IgD-negative memory B cell (primary cell): Measurements from ENCODE around the gene KLHDC8A. TPM values are rescaled to one million over a fixed set of nuclear protein-coding genes. Genes with fewer than 3 reads are reported as not detected.
A peak's percentile ranks its signal among the peaks of the same experiment; 100 is the strongest.
"Not testable (repeated sequence)": the region's sequence is repeated elsewhere in the genome, so short reads cannot be mapped to it uniquely, and the experiment has no call there.

Experiments
- H3K27ac Mint-ChIP-seq, 3 donors: one replicate each; pipeline ENCODE4 v1.8.0; 2020 to 2022; ENCODE audit warnings: mild to moderate bottlenecking in 3 of 3, mixed read lengths in 3 of 3, moderate library complexity in 1 of 3
- H3K27me3 Mint-ChIP-seq: one replicate; pipeline ENCODE4 v1.8.0; 2021; ENCODE audit warnings: mixed read lengths
- H3K36me3 Mint-ChIP-seq: one replicate; pipeline ENCODE4 v1.8.0; 2020; ENCODE audit warnings: mild to moderate bottlenecking, mixed read lengths
- H3K4me1 Mint-ChIP-seq, 3 donors: one replicate each; pipeline ENCODE4 v1.8.0; 2020 to 2022; ENCODE audit warnings: mixed read lengths in 3 of 3, mild to moderate bottlenecking in 1 of 3
- H3K4me3 Mint-ChIP-seq, 4 donors: one replicate each; pipeline ENCODE4 v1.8.0; 2020 to 2022; ENCODE audit warnings: mild to moderate bottlenecking in 4 of 4, mixed read lengths in 4 of 4, moderate library complexity in 3 of 4
- H3K9me3 Mint-ChIP-seq, 3 donors: one replicate each; pipeline ENCODE4 v1.8.0; 2020 to 2021; ENCODE audit warnings: mixed read lengths in 3 of 3, mild to moderate bottlenecking in 1 of 3
- polyA plus RNA-seq: library from polyadenylated mRNA; unstranded; fragments of 300-500 nt; fragmentation: Illumina TruSeq; gene quantifications from one replicate; pipeline ENCODE4 v1.2.3, GENCODE V29; 2021

Gene KLHDC8A, protein sequence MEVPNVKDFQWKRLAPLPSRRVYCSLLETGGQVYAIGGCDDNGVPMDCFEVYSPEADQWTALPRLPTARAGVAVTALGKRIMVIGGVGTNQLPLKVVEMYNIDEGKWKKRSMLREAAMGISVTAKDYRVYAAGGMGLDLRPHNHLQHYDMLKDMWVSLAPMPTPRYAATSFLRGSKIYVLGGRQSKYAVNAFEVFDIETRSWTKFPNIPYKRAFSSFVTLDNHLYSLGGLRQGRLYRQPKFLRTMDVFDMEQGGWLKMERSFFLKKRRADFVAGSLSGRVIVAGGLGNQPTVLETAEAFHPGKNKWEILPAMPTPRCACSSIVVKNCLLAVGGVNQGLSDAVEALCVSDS
- 0.20 TPM for polyA plus RNA-seq

DNA sequence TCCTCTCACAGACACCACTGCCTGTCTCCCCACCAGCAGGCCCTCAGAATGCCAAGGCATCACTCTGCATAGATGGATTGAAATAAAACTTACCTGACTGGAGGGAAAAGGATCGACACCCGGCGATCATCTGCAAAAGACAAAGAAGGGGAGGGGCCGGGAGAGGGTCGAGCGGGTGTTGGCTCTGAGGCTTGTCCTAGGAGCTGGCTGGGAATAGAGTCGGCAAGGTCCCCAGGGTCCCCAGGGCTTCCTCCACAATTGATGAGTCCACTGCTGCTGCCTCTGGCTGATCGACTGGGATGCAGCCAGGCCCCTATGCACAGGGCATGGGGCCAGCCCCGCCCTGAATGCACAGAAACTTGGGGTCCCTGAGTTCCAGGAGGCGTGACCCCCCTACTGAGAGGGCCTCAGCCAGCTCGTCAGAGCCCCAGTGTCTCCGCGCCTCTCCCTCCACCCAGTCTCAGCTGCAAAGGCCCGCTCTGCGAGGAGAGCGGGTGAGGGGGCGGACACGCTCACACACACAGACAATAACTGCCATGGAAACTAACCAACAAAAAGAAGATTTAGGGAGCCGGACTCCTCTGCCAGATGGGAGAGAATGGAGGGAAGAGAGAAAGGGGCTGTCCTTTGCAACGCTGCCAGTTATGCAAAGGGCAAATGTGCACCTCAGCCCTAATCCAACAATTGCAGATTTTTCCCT lies at the start of gene KLHDC8A:
TSS of gene KLHDC8A (minus strand) at position 483 of the 700 bp plus-strand sequence. CDS start 13,318 bp downstream, outside the sequence.
- H3K27me3 Mint-ChIP-seq: peaks cover 14% of the 10 kb centered on the region
- no peak within 1 kb of the TSS for H3K4me3 Mint-ChIP-seq
- H3K4me1 Mint-ChIP-seq: peaks cover 2 to 6% (median 4%) of the 10 kb centered on the region in 3 donors
- H3K36me3 Mint-ChIP-seq: no peaks in the 10 kb centered on the region
- no peak within 1 kb of the TSS for H3K27ac Mint-ChIP-seq
- no peaks in the 10 kb centered on the region for H3K9me3 Mint-ChIP-seq

DNA sequence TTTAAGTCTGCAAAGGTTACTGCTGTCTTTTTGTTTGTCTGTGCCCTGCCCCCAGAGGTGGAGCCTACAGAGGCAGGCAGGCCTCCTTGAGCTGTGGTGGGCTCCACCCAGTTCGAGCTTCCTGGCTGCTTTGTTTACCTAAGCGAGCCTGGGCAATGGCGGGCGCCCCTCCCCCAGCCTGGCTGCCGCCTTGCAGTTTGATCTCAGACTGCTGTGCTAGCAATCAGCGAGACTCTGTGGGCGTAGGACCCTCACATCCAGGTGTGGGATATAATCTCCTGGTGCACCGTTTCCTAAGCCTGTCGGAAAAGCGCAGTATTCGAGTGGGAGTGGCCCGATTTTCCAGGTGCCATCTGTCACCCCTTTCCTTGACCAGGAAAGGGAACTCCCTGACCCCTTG lies 49.5 kb upstream of the KLHDC8A start:
- peak overlapping the region in 1 of 3 donors; percentile 10 for H3K27ac Mint-ChIP-seq
- not testable (repeated sequence) for H3K27me3 Mint-ChIP-seq, H3K9me3 Mint-ChIP-seq, H3K4me3 Mint-ChIP-seq, H3K36me3 Mint-ChIP-seq, H3K4me1 Mint-ChIP-seq

DNA sequence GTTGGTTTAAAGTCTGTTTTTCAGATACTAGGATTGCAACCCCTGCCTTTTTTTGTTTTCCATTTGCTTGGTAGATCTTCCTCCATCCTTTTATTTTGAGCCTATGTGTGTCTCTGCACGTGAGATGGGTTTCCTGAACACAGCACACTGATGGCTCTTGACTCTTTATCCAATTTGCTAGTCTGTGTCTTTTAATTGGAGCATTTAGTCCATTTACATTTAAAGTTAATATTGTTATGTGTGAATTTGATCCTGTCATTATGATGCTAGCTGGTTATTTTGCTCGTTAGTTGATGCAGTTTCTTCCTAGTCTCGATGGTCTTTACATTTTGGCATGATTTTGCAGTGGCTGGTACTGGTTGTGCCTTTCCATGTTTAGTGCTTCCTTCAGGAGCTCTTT lies 47.8 kb upstream of the KLHDC8A start:
- H3K9me3 Mint-ChIP-seq, H3K27ac Mint-ChIP-seq, H3K4me1 Mint-ChIP-seq, H3K36me3 Mint-ChIP-seq, H3K4me3 Mint-ChIP-seq, H3K27me3 Mint-ChIP-seq: not testable (repeated sequence)

DNA sequence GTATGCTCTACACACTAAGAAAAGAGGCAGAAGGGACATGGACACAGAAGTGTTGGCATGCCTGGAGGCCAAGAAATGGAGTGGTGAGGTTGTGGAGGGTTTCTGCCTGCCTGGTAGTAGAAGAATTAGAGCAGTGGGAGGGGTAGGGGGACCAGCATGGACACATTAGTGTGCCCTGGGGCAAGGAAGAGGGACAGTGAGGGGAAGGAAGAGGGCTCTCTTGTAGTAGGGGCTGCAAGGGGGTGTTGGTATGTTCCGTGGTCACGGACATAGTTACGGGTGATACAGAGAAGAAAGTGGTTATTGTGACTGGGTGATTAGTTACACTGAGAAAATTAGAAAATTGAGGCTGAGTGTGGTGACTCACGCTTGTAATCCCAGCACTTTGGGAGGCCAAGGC lies 41.9 kb upstream of the KLHDC8A start:
- no peak overlapping the region for H3K4me3 Mint-ChIP-seq
- no peak overlapping the region for H3K27ac Mint-ChIP-seq
- H3K9me3 Mint-ChIP-seq: peaks cover 0 to 1% (median 0%) of the 10 kb centered on the region in 3 donors
- H3K4me1 Mint-ChIP-seq: peaks cover 2 to 6% (median 3%) of the 10 kb centered on the region in 3 donors
- H3K27me3 Mint-ChIP-seq: no peaks in the 10 kb centered on the region
- no peaks in the 10 kb centered on the region for H3K36me3 Mint-ChIP-seq

DNA sequence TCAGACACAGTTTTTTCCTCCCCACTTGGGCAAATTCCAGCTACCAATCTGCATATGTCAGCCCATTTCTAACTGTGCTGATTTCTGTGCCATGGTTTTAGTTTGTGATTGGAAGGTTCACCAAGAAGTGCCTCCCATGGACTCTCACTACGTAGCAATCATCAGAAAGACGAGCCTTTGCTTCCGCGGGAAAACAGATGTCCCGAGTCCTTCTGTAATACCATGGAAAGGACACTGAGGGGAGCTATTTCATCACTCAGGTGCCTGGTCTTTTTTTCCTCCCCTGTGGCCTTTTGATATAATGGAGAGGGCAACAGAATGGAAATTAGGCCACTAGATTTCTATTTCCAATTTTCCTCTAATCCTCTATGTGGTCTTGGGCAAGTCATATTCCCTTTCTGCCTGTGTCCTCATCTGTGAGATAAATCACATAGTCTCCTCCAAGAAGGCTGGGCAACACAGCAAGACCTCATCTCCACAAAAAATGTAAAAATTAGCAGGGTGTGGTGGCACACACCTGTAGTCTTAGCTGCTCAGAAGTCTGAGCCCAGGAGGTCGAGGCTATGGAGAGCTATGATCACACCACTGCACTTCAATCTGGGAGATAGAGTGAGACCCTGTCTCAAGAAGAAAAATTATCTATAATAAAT lies 40.4 kb upstream of the KLHDC8A start:
- H3K36me3 Mint-ChIP-seq: no peaks in the 10 kb centered on the region
- H3K4me3 Mint-ChIP-seq: peak overlapping the region in 1 of 4 donors; percentile 41
- H3K27me3 Mint-ChIP-seq: peaks cover 3% of the 10 kb centered on the region
- H3K27ac Mint-ChIP-seq: peak overlapping the region in 1 of 3 donors; percentile 39
- peaks cover 2 to 6% (median 3%) of the 10 kb centered on the region in 3 donors for H3K4me1 Mint-ChIP-seq
- H3K9me3 Mint-ChIP-seq: peaks cover 0 to 1% (median 0%) of the 10 kb centered on the region in 3 donors

DNA sequence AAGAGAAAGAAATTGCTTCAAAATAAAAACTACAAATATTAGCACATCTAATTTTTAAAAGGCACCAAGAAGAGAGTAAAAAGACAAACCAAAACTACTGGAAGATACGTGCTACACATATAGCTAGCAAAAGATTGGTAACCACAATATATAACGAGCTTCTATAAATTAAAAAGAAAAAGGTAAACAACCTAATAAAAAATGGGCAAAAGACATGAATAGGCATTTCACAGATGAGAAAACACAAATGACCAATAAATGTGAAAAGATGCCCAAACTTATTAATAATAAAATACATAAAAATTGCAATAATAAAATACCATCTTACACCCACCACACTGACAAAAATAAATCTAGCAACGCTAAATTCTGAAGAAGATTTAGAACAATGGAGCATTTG lies 38.9 kb upstream of the KLHDC8A start:
- peaks cover 2 to 6% (median 3%) of the 10 kb centered on the region in 3 donors for H3K4me1 Mint-ChIP-seq
- no peaks in the 10 kb centered on the region for H3K9me3 Mint-ChIP-seq
- no peak overlapping the region for H3K27ac Mint-ChIP-seq
- H3K27me3 Mint-ChIP-seq: peaks cover 5% of the 10 kb centered on the region
- H3K4me3 Mint-ChIP-seq: no peak overlapping the region
- H3K36me3 Mint-ChIP-seq: no peaks in the 10 kb centered on the region

DNA sequence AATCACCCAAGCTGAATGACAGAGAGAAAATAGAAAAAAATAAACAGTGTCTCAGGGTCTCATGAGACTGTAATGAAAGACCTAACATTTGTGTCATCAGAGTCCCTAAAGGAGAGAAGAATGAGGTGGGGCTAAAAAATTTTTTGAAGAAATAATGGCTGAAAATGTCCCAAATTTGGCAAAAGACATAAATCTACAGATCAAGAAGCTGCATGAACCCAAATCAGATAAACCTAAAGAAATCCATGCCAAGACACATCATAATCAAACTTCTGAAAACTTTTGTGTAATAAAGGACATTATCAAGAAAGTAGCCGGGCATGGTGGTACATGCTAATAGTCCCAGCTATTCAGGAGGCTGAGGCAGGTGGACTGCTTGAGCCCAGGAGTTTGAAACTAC lies 35.9 kb upstream of the KLHDC8A start:
- Mint-ChIP-seq H3K27ac (no peak overlapping the region), H3K4me1 (peaks cover 2 to 6% (median 3%) of the 10 kb centered on the region in 3 donors), H3K27me3 (peaks cover 8% of the 10 kb centered on the region), H3K36me3 (no peaks in the 10 kb centered on the region), H3K4me3 (no peak overlapping the region), H3K9me3 (no peaks in the 10 kb centered on the region)

DNA sequence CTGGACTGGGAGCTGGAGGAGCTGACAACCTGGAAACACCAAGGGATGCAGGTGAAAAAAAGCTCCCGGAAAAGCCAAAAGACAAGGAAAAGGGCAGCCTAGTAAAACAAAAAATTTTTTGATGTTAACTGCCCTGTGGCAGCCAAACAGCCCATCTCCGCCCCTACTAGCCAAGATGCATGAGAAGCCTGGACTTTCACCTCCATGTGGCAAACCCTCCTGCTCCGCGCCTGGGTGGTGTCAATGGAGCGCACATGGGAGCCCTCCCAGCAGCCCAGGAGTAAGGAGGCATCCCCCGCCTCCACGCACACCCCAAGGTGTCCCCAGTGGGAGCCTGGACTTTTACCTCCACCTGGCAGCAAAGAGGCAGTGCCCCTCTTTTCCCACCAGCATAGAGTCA lies 34.7 kb upstream of the KLHDC8A start:
- Mint-ChIP-seq H3K9me3 (no peaks in the 10 kb centered on the region), H3K4me3 (no peak overlapping the region), H3K27me3 (peaks cover 11% of the 10 kb centered on the region), H3K27ac (no peak overlapping the region), H3K36me3 (peaks cover 1% of the 10 kb centered on the region), H3K4me1 (no peaks in the 10 kb centered on the region)

DNA sequence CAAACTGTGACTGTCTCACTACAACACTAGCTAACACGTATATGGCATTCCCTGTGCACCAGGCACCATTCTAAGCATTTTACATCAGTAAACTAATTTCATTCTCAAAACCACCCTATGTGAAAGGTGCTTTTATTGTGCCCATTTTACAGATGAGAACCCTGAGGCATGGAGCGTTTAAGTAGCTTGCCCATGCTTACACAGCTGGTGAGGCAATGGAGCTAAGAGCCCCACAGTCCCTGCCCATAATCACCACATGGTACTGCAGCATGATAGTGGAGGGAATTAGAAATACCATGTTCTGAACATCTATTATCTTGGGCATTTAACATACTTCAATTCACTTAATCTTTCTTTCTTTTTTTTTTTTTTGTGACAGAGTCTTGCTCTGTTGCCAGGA lies 31.1 kb upstream of the KLHDC8A start:
- H3K4me3 Mint-ChIP-seq: no peak overlapping the region
- peaks cover 17% of the 10 kb centered on the region for H3K27me3 Mint-ChIP-seq
- peaks cover 3% of the 10 kb centered on the region for H3K36me3 Mint-ChIP-seq
- H3K4me1 Mint-ChIP-seq: no peaks in the 10 kb centered on the region
- H3K9me3 Mint-ChIP-seq: no peaks in the 10 kb centered on the region
- H3K27ac Mint-ChIP-seq: no peak overlapping the region

DNA sequence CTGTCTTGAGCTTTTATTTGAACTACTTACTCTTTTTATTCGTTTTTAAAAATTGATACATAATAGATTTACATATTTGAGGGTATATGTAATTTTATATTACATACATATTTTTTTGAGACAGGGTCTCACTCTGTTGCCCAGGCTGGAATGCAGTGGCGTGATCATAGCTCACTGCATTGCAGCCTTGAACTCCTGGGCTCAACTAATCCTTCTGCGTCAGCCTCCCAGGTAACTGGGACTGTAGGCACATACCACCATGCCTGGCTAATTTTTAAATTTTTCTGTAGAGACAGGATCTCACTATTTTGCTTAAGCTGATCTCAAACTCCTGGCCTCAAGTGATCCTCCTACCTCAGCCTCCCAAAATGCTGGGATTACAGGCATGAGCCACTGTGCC lies 26.3 kb upstream of the KLHDC8A start:
- H3K27me3 Mint-ChIP-seq: peaks cover 20% of the 10 kb centered on the region
- H3K4me1 Mint-ChIP-seq, H3K9me3 Mint-ChIP-seq, H3K36me3 Mint-ChIP-seq, H3K4me3 Mint-ChIP-seq, H3K27ac Mint-ChIP-seq: not testable (repeated sequence)

DNA sequence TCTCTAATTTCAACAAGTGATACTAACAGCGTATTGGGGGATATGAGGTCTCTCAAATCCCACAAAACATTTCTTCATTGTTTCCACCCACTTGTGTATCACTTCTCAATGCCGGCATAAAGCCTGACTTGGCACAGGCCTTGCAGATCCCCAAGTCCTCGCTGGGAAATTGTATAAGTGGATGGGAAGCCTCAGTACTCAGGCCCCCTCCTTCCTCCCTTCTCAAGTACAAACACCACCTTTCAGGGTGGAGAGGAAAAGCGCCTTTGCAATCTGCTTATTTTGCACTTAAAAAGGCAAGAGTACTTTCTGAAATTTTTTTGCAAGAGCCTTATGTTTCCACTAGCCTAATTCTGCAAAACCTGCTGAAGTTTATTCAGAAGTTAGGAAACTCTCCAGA lies 25.8 kb upstream of the KLHDC8A start:
- peaks cover 21% of the 10 kb centered on the region for H3K27me3 Mint-ChIP-seq
- peaks cover 0 to 6% (median 0%) of the 10 kb centered on the region in 3 donors for H3K4me1 Mint-ChIP-seq
- H3K4me3 Mint-ChIP-seq: no peak overlapping the region
- H3K27ac Mint-ChIP-seq: no peak overlapping the region
- no peaks in the 10 kb centered on the region for H3K9me3 Mint-ChIP-seq
- H3K36me3 Mint-ChIP-seq: peaks cover 3% of the 10 kb centered on the region

DNA sequence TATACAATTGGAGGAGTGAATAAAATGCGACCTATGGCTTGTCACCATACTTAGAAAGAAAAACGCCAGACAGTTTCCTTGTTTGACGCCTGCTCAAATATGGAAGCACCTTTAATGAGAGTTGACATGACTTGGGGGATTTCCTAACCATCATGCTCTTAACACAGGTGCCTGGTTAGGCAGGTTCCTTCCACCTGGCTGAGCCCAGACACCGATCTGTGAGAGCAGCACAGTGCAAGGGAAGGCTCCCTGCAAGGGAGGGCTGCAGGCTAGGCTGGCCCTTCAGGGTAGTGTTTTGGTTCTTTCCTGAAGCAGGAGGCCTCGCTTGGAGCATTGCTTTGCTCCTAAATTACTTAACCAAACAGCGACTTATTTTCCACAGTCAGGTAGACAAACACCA lies 24.6 kb upstream of the KLHDC8A start:
- Mint-ChIP-seq H3K27me3 (peaks cover 24% of the 10 kb centered on the region), H3K36me3 (peaks cover 2% of the 10 kb centered on the region), H3K4me1 (peaks cover 0 to 6% (median 0%) of the 10 kb centered on the region in 3 donors), H3K4me3 (no peak overlapping the region), H3K27ac (no peak overlapping the region), H3K9me3 (no peaks in the 10 kb centered on the region)

DNA sequence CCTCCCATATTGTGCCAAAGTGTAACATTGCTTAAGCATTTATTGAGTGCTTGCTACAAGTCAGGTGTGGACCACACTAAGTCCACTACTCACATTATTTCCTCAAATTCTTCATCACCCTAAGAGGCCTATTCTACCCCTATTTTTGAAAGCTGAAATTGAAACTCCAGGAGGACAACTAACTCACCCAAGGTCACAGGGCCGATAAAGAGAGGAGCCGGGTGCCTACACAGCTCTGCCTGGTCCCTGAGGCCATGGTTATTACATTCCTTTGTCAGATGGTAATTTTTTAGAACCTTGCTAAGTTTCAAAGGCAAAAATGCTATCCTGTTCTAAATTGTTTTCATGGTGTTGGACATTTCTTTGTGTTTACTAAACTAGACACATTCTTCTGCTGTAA lies 24.2 kb upstream of the KLHDC8A start:
- Mint-ChIP-seq H3K27ac (no peak overlapping the region), H3K36me3 (peaks cover 2% of the 10 kb centered on the region), H3K27me3 (peaks cover 25% of the 10 kb centered on the region), H3K9me3 (no peaks in the 10 kb centered on the region), H3K4me3 (no peak overlapping the region), H3K4me1 (peaks cover 0 to 6% (median 0%) of the 10 kb centered on the region in 3 donors)

DNA sequence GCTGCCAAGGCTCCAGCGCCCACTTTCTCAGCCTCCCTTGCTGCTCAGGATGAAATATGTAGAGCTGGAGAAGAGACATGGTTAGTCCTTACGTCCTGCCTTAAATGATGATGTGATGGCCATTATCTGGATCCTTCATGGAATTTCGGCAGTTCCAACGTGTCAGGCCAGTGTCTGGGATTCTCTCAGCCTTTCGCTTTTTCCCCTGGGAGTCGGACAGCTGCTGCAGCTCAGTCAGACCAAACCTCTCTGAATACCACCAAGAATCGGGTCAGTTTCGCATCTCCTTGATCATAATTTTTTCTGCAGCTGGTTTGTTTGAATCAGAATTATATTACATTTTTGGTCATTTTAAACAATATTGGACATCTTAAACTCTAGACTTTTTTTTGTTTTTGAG lies 22.3 kb upstream of the KLHDC8A start:
- Mint-ChIP-seq H3K4me3 (no peak overlapping the region), H3K36me3 (no peaks in the 10 kb centered on the region), H3K4me1 (peaks cover 0 to 8% (median 0%) of the 10 kb centered on the region in 3 donors), H3K9me3 (no peaks in the 10 kb centered on the region), H3K27me3 (peaks cover 26% of the 10 kb centered on the region), H3K27ac (no peak overlapping the region)

DNA sequence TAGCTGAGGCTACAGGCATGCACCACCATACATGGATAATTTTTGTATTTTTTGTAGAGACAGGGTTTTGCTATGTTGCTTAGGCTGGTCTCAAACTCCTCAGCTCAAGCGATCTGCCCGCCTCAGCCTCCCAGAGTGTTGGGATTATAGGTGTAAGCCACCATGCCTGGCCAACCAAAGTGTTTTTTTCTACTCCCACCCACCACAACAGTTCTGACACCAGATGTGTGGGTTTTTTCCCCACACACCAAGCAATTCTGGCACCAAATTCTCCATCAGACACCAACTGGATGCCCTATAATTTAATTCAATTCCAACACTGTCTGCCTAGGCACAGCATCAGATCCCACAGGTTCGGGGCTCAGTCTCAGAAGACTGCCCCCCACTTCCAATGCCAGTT lies 20.6 kb upstream of the KLHDC8A start:
- Mint-ChIP-seq H3K27me3 (peaks cover 30% of the 10 kb centered on the region), H3K4me1 (peaks cover 0 to 11% (median 0%) of the 10 kb centered on the region in 3 donors), H3K36me3 (no peaks in the 10 kb centered on the region), H3K9me3 (no peaks in the 10 kb centered on the region), H3K4me3 (no peak overlapping the region), H3K27ac (no peak overlapping the region)
